Measurements from ENCODE around the gene C11orf68. TPM values are rescaled to one million over a fixed set of nuclear protein-coding genes. Genes with fewer than 3 reads are reported as not detected.

Gene C11orf68
- total and polyA plus RNA-seq, 10 of the 15 experiments (the other 5 are each of a cell fraction or from before 2014, with no cell fraction given) = 3.0 to 25.4 (median 16.7) TPM

GRCh38 chr11:65944191-65944590, 25.3 kb upstream of the C11orf68 start (continued):
- TF ChIP-seq, protein P1, sequence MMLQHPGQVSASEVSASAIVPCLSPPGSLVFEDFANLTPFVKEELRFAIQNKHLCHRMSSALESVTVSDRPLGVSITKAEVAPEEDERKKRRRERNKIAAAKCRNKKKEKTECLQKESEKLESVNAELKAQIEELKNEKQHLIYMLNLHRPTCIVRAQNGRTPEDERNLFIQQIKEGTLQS (IDR thresholded peaks at IDR 0.05; ENCODE audit: borderline replicate concordance, extremely low read depth, low read depth, low read length) = no peak
- TF ChIP-seq WRNIP1 (IDR thresholded peaks at IDR 0.05; ENCODE audit: borderline replicate concordance, low read depth, low read length) = no peak

- BruUV-seq (replicated peaks) = no TSS peak
- RAD21 ChIA-PET (ENCODE audit: unreplicated experiment) = no interaction called here
- in situ Hi-C loops (cut with MboI) (no loop called here), intact Hi-C loops (cut with micrococcal nuclease; ENCODE audit: unreplicated experiment) (no loop called here)
- Histone ChIP-seq H2AFZ (ENCODE audit: control insufficient read depth, low read depth, low read length) (no peak overlapping the region), H3K9me3 (replicated peaks; ENCODE audit: control insufficient read depth, insufficient read depth, low read length) (no peaks in the 10 kb centered on the region), H3K4me3 (no peak overlapping the region), H4K20me1 (ENCODE audit: control insufficient read depth, insufficient read depth) (no peaks in the 10 kb centered on the region), H3K4me2 (ENCODE audit: control insufficient read depth, insufficient read depth) (no peak overlapping the region), H3K9ac (ENCODE audit: control insufficient read depth, insufficient read depth, low read length) (no peak overlapping the region), H3K36me3 (ENCODE audit: control insufficient read depth in 2 of 2, insufficient read depth in 2 of 2, low read length in 1 of 2) (no peaks in the 10 kb centered on the region), H3K27ac (ENCODE audit: control insufficient read depth, insufficient read depth) (no peak overlapping the region), H3K27me3 (replicated peaks in 1 of 2; ENCODE audit: control insufficient read depth in 2 of 2, insufficient read depth in 2 of 2, low read length in 1 of 2) (no peaks in the 10 kb centered on the region), H3K4me1 (ENCODE audit: control insufficient read depth, insufficient read depth, low read length) (peaks cover 8% of the 10 kb centered on the region), H3K79me2 (ENCODE audit: control insufficient read depth, insufficient read depth, low read length) (no peaks in the 10 kb centered on the region)
- no peak for ATAC-seq
- POLR2A ChIA-PET = interaction anchor here (0.6 to 1.0 kb wide), 4 partner anchors 25 to 1085 kb away, joined by 3 to 7 read pairs (median 4); partner anchors contain the start of gene CCDC85B
- SMC1A ChIA-PET (ENCODE audit: uncharacterized antibody, unreplicated experiment) = interaction anchor here (2.0 kb wide), 1 partner anchor 14 kb away, joined by 8 read pairs; no protein-coding TSS in a partner anchor
- FAIRE-seq = no peak
- CTCF ChIA-PET = interaction anchor here (1.1 to 2.5 kb wide), 3 partner anchors 10 to 58 kb away, joined by 3 to 8 read pairs (median 6); no protein-coding TSS in a partner anchor
- WGBS (ENCODE audit: insufficient coverage, insufficient replicate concordance, low lambda C conversion rate, missing lambda C conversion rate) = 91% methylated on average over 7 of the region's 7 CpGs
- no peak for TF ChIP-seq CEBPZ (IDR thresholded peaks at IDR 0.05; ENCODE audit: low read depth, low read length)
- TF ChIP-seq NR2F1 (conservative IDR thresholded peaks at IDR 0.05) = no peak
- TF ChIP-seq RFX5 (IDR thresholded peaks at IDR 0.05; ENCODE audit: low read depth, low read length) = no peak
- TF ChIP-seq, protein P2, sequence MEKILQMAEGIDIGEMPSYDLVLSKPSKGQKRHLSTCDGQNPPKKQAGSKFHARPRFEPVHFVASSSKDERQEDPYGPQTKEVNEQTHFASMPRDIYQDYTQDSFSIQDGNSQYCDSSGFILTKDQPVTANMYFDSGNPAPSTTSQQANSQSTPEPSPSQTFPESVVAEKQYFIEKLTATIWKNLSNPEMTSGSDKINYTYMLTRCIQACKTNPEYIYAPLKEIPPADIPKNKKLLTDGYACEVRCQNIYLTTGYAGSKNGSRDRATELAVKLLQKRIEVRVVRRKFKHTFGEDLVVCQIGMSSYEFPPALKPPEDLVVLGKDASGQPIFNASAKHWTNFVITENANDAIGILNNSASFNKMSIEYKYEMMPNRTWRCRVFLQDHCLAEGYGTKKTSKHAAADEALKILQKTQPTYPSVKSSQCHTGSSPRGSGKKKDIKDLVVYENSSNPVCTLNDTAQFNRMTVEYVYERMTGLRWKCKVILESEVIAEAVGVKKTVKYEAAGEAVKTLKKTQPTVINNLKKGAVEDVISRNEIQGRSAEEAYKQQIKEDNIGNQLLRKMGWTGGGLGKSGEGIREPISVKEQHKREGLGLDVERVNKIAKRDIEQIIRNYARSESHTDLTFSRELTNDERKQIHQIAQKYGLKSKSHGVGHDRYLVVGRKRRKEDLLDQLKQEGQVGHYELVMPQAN (conservative IDR thresholded peaks at IDR 0.05) = no peak
- TF ChIP-seq BCL11A (IDR thresholded peaks at IDR 0.05; ENCODE audit: low read depth, low read length) = no peak
- TF ChIP-seq DPF2 (IDR thresholded peaks at IDR 0.05) = no peak
- no peak for DNase-seq (ENCODE audit: low read depth, low spot score)
These were observed 23.7 kb upstream of the C11orf68 start for GRCh38 chr11:65942531-65942930.

Measured in GM12878 (cell line).